ENCODE data around the gene ULK3.

The ULK3 gene

DNA sequence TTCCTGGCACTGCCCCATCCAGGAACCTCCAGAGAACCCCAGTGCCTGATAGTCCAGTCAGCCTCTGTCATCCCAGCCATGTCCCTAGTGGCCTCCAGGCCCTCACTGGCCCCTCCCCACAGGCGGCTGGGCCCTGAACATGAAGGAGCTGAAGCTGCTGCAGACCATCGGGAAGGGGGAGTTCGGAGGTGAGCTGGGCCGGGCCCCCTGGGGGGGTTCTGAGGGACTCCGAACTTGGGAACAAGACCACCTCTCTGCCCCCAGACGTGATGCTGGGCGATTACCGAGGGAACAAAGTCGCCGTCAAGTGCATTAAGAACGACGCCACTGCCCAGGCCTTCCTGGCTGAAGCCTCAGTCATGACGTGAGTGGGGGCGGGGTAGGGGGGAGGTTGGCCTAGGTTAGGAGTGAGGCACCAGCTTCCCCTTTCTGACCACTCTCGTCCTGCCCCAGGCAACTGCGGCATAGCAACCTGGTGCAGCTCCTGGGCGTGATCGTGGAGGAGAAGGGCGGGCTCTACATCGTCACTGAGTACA lies 42.3 kb downstream of the ULK3 start:
- DNase-seq (ENCODE audit: low read depth in 2 of 3, low spot score in 2 of 3) = no peak

DNA sequence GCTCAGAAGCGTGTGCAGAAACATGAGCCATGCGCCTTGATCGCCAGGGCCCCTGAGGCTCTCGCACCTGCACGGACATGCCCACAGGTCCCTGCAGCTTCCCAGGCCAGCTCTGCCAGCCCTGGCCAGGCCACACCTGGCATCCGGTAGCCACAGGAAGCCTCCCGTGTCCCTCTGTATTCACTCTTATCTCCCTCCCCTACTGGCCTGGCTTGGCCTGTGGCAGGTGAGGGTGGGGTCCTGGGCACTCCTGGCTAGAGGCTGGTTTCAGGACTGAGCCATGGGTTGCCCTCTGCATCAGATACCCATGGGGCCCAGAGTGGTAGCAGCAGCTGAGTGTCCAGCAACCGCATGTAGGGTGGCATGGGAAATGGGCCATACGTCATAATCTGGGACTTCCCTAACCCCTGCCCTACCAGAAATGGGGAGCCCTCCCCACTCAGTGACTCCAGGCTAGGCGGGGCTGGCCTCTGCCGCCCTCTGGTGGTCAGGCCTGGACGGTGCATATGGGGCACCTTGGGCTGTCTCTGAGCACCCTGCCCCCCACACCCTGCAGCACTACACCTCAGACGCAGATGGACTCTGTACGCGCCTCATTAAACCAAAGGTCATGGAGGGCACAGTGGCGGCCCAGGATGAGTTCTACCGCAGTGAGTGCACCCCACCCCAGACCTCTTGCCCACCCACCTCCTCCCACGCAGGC lies 42.9 kb downstream of the ULK3 start:
- peak in 2 of 3 experiments; percentile 71 to 84 for DNase-seq (ENCODE audit: low read depth in 2 of 3, low spot score in 2 of 3)

DNA sequence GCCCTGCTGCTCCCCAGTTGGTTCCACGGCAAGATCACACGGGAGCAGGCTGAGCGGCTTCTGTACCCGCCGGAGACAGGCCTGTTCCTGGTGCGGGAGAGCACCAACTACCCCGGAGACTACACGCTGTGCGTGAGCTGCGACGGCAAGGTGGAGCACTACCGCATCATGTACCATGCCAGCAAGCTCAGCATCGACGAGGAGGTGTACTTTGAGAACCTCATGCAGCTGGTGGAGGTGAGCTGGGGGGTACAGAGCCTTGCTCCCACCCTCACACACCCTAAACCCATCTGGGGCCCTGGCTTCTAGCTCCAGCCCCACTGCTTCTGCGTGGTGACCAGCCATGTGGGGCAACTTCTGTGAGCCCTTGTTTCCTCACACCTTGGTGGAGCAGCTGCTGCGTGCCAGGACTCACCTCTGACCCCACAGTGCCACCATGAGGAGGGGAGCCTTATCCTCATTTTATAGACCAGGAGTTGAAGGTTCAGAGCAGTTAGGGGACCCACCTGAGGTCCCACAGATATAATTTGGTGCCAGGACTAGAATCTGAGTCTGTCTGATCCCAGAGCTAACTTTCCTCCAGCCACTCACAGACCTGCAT lies 43.6 kb downstream of the ULK3 start:
- no peak for DNase-seq (ENCODE audit: low read depth in 2 of 3, low spot score in 2 of 3)

DNA sequence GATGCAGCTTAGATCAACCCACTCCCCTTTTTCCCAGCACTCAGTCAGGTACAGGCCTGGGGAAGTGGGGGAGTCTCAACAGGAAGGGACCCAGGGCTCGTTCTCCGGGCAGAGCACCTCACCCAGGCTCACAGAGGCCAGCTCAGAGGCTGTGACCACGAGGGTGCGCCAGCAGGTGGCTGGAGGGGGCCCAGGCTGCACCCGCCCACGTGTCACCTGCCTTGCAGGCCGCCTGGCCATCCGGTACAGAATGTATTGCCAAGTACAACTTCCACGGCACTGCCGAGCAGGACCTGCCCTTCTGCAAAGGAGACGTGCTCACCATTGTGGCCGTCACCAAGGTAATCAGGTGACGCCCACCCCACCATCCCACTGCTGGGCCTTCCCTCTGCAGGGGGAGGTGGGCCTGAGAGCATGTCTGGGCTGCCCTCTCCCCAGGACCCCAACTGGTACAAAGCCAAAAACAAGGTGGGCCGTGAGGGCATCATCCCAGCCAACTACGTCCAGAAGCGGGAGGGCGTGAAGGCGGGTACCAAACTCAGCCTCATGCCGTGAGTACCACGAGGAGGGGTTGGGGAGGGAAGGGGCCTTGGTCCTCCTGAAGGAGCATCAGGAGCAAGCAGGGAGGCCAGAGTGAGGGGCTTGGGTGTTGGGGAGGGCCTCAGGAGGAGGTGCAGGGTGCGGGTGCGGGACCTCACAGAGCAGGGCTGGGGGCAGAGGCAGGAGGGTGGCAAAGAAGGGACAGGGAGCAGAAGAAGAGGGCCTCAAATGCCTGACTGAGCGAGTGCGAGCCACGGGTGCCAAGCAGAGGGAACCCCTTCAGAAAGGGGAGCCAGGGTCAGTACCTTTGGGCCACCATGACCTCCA lies 44.3 kb downstream of the ULK3 start:
- no peak for DNase-seq (ENCODE audit: low read depth in 2 of 3, low spot score in 2 of 3)

DNA sequence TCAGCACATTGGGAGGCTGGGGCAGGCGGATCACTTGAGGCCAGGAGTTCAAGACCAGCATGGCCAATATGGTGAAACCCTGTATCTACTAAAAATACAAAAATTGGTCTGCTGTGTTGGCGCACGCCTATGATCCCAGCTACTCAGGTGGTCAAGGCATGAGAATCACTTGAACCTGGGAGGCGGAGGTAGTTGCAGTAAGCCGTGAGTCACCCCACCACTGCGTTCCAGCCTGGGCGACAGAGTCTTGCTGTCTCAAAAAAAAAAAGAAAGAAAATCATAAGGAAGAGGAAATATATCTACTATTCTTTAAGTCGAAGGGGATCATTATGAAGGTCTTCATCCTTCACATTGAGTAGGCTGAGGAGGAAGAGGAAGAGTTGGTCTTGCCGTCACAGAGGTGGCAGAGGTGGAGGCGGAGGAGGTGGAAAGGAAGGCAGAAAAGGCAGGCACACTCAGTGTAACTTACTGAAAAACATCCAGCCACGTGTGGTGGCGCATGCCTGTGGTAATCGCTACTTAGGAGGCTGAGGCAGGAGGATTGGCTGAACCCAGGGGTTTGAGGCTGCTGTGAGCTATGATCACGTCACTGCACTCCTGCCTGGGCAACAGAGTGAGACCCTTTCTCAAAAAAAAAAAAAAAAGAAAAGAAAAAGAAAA lies 46.9 kb downstream of the ULK3 start:
- no peak for DNase-seq (ENCODE audit: low read depth in 2 of 3, low spot score in 2 of 3)

DNA sequence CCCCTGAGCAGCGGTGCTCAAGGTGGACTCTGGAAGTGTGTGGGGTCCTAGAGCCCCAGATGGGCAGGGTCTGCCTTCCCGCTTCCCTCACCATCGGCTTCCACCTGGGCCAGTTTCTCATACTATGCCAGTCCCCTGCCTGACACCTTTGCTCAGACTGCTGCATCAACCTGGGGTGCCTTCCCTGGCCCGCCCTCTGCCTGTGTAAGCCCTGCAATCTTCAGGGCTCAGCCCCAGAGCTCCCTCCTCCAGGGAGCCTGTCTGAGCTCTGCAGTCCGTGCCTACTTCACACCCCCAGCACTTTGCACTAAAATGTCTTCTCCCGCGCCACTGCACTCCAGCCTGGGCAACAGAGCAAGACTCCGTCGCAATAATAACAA lies 48.0 kb downstream of the ULK3 start:
- no peak for DNase-seq (ENCODE audit: low read depth in 2 of 3, low spot score in 2 of 3)

DNA sequence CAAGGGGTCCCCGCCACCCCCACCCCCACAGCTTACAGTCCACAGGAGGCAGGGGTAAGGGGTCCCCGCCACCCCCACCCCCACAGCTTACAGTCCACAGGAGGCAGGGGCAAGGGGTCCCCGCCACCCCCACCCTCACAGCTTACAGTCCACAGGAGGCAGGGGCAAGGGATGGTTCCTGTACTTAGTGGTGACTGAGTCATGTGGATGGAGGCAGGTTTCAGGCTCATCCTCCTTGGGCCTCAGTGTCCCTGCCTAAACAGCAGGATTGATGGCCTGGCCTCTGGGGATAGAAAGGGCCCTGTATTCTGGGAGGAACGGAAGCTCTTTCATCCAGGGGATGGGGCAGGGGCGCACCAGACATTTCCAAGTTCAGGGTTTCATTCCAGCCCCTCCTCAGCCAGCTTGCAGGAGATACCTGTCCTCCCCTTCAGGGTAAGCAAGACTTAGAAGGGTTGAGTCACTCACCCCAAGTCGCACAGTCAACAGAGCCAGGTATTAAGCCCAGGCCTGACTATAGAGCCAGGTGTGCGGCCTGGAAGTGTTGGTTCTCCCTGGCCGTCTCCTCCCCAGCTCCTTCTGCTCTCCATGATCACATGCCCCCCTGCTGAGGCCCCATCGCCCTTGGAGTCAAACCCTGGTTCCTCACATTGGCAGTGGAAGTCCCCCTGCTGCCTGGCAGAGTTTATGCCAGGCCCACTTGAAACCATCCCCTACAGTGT lies 48.5 kb downstream of the ULK3 start:
- DNase-seq (ENCODE audit: low read depth in 2 of 3, low spot score in 2 of 3) = no peak

DNA sequence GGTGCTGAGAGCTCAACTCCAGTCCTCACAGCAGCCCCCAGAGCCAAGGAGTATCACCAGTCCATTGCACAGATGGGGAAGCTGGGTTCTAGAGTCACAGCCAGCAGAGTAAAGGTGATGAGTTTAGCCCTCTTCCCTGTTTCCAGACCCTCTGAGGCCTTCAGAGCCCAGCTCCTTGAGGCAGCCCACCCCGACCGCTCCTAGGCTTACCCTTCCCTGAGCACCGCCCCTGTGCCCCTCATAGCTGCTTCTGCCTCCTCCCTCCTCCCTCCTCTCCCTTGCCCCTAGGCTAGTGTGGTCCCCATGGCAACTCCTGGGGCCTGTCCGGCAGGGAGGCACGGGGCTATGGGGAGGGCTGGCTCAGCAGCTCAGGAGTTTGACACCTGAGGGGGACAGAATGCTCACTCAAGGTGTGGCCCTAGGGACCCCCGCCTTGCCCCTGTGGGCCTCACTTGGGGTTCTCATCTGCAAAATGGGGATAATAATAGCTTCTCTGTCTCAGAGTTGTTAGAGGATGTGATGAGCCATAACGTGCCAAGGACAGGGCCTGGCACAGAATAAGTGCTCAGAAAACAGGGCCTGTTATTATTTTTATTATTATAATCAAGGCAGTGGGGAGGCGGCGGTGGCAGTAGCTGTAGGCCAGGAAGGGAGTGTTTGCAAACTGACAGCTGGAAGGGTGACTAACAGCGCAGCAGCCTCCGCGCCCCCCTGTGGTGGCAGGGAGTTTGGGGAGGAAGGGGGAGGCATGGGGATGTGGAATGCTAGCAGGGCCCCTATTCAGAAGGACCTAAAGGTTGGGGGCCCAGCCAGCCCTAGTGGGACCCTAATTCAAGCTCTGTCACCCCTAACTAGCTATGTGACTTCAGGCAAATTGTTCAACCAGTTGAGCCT lies 49.6 kb downstream of the ULK3 start:
- no peak for DNase-seq (ENCODE audit: low read depth in 2 of 3, low spot score in 2 of 3)

DNA sequence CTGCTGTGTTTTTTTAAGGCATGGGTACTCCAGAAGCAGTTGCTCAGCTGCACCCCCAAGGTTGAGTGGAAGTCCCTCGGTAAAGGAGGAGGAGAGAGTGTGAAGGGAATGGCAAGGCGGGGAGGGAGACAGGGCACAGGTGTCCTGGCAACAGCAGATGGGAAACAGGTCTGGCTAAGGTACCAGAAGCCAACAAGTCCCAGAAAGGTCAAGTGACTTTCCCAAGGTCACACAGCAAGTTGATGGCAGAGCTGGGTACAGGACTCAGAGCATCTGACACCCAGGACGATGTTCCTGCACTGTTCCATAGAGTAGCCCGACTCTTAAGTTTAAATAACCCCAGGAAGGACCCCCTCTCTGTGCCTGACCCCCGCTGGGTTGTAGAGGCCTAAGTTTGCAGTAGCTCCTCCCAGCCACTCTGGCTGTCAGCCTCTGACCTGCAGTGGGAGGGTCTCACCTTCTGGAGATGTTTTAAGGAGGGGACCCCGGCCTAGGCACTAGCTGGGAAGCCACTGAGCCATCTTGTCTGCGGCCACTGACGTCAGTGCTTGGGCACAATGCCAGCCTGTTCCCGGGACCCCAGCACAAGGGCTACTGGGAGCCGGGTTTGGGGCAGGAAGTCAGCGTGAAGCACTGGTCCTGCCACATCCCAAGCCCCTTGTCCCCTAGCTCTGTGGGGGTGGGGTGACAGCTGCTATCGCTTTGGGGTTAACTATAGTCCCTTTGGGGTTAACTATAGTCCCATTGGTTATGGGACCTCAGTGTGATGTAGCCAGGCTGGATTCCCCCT lies 50.5 kb downstream of the ULK3 start:
- DNase-seq (ENCODE audit: low read depth in 2 of 3, low spot score in 2 of 3) = no peak

DNA sequence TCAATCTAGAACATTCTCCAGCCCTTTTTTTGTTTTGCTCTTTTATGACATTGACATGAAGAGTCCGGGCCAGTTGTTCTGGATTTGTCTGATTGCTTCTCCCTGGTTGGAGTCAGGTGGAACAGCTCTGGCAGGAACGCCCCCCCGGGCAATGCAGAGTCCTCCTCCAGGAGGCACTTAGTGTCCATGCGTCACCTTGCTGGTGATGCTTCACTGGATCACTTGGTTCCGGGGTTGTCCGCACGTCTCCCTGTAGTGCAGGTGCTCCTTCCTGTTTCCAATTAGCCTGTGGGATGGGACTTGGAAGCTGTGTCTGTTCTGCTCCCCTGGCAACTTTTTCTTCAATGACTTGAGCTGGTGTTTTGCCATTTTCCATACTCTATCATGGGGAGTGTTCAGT lies 51.3 kb downstream of the ULK3 start:
- no peak for DNase-seq (ENCODE audit: low read depth in 2 of 3, low spot score in 2 of 3)

DNA sequence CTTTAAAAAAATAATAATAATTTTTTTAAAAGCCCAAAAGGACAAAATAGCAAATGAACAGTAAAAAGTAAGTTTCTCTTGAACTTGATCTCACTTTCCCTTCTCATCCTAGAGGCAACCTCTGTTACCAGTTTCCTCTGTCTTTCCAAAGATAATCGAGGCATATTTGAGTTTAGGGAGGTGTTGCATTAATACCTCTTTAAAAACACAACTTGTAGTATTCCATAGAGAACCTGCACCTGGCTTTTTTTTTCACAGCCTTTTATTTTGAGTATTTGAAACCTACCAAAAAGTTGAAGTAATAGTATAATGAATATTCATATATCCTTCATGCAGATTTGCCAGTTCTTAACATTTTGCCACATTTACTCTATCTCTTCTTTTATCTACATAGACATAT lies 51.9 kb downstream of the ULK3 start:
- no peak for DNase-seq (ENCODE audit: low read depth in 2 of 3, low spot score in 2 of 3)

DNA sequence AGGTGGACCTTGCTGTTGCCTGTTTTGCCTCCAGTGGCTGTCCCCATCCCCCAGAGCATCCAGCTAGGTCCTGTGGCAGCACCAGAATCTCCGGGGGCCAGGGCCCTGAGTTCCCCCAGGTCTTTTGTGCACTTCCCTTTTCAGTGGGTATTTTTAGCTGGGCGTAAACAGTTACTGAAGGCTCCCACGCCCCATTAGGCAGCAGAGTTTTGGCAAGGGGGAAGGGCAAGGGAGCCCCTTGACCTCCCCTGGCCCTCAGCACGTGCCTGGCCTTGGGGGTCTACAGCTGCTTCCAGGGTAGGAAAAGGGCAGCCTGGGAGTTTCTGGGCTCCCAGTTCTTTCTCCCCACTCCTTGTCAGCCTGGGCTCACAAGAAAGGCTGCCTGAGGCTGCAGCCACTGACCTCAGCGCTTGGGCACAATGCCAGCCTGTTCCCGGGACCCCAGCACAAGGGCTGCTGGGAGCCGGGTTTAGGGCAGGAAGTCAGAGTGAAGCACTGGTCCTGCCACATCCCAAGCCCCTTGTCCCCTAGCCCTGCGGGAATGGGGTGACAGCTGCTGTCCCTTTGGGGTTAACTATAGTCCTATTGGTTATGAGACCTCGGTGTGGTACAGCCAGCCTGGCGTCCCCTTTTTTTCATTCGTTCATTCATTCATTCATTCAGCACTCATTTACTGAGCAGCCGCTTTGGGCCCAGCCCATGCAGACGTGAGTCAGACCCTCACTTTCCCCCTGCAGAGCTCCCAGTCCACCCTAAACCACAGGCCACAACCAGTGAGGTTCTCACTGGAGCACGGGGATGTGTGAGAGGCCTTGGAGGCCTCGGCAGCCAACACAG lies 52.7 kb downstream of the ULK3 start:
- DNase-seq (ENCODE audit: low read depth in 2 of 3, low spot score in 2 of 3) = no peak

DNA sequence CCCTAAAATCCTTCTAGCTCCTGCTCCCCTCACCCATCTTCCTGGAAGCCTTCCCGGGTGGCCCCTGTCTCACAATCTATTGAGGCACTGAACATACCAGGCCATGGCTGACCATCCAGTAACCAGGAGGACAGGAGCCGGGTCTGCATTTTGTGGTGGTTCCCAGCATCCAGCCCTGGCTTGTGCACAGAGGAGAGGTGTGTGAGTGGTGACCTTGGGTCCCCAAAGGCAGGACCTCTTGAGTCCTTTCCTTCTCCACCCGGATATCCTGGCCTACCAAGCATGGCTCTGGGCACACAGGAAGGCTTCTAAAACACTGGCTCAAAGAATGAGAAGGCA lies 53.2 kb downstream of the ULK3 start:
- DNase-seq (ENCODE audit: low read depth in 2 of 3, low spot score in 2 of 3) = no peak

DNA sequence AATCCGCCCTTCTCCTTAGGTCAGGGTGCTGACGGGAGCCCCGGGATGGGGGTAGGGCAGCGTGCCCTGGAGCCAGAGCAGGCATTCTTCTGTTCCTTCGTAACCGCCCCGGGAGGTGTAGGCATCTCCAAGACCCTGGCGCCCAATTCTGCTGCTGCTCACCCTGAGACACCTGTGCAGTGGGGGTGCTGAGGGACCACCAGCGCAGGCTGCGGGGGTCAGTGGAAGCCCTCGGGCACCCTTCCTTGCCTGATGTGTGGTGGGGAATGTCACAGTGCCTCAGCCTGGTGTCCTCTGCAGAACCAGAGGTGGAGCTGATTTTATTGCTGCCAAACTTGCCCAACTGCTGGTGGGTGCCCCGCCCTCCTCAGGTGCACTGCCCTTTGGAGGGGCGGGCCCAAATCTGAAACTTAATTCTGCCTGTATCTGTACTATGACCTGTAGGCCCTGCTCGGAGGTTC lies 53.8 kb downstream of the ULK3 start:
- no peak for DNase-seq (ENCODE audit: low read depth in 2 of 3, low spot score in 2 of 3)

DNA sequence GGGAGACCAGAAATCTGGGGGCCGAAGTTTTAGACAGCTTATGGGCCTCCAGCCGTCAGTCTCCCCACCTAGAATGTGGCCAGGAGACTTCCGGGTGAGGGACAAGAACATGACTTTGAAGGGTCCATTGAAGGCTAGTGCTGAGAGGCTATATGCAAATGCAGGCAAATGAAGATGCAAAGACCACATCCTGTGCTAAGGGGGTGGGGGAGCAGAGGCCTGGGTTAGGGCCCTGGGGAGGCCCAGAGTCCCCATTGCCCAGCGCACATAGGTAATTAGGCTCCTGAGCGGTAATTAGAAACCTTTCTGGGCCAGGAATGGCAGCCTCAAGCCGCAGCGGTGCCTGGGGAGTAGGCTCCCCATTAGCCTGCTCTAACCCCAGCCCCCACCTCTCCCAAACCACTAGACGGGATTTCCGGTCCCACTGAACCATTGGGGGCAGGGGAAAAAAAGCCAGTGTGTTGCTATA lies 54.2 kb downstream of the ULK3 start:
- DNase-seq (ENCODE audit: low read depth in 2 of 3, low spot score in 2 of 3) = no peak

DNA sequence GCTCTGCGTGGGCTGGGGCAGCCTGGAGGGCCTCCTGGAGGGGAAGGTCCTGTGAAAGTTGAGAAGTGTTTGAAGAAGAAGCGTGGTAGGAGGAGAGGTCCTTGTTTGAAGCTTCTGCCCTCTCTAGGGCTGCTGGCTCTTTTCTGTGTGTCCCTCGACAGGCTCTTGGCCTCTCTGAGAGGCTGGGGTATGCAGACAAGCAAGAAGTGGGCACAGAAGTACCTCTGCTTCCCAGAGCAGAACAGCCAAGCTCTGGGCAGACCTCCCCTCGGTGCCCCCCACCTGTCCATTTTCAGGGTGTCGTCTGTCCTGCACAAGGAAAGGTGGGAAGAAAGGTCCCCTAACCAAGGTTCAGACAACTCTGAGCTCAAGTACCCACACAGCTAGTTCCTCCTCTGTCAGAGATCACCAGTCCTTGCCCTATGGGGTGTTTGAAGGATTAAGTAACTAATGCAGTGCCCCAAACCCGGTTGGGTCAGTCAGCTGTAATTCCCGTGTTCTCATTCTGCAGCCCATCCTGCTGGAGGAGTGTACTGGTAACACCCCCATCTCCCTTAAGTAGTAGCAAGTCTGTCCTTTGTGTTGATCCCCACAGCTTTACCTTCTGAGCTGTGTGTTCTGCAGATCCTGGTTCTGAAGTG lies 54.8 kb downstream of the ULK3 start:
- DNase-seq (ENCODE audit: low read depth in 2 of 3, low spot score in 2 of 3) = peak in 1 of 3 experiments; percentile 81

DNA sequence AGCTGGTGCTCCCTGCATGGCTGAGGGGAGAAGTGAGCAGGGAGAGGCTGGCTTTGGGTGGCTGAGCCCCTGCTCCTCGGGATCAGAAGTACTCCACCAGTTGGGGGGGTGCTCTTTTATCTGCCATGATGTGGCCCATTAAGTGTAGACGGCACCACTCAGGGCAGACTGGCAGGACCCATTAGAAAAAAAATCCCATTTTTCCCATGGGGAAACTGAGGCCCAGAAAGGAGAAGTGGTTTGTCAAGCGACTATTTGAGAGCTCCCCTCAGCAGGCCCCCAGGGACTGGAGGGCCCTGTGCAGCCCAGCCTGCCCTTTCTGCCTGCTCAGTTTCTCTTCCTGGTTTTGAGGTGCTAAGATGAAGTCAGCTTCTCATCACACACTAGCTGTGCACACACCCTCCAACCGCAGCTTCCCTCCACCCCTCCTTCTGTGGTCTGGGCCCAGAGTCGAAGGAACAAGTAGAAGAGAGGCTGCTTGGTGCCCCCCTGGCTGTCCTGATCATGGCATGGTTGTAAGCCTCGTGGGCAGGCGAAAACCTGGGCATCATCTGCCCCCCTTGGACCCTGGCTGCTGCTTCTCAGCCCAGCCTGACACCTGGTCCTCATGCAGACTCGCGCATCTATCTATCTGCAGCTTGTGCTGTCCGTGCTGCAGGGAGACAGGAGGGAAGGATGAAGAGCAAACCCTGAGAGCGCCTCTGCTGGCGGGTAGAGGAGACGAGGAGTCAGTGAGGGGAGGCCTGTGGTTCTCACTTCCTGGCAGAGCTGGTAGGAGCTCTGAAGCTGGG lies 55.5 kb downstream of the ULK3 start:
- peak in 2 of 3 experiments; percentile 77 to 81 for DNase-seq (ENCODE audit: low read depth in 2 of 3, low spot score in 2 of 3)

All from activated CD8-positive, alpha-beta memory T cell treated with anti-CD3 and anti-CD28 coated beads for 48 hours (primary cell).